Measurements from ENCODE around the gene CCDC82. TPM values are rescaled to one million over a fixed set of nuclear protein-coding genes. Genes with fewer than 3 reads are reported as not detected.

The CCDC82 gene
- total RNA-seq, result 4.1 and 6.2 TPM in 2 replicates

GRCh38 chr11:96389720-96390487 lies at the start of gene CCDC82, which contains the start of gene JRKL:
Gene CCDC82 (minus strand): TSS chr11:96389912. CDS start chr11:96384747, 5,165 bp downstream.
Gene JRKL (plus strand): TSS chr11:96390013. CDS start chr11:96390650, 637 bp downstream.

DNA sequence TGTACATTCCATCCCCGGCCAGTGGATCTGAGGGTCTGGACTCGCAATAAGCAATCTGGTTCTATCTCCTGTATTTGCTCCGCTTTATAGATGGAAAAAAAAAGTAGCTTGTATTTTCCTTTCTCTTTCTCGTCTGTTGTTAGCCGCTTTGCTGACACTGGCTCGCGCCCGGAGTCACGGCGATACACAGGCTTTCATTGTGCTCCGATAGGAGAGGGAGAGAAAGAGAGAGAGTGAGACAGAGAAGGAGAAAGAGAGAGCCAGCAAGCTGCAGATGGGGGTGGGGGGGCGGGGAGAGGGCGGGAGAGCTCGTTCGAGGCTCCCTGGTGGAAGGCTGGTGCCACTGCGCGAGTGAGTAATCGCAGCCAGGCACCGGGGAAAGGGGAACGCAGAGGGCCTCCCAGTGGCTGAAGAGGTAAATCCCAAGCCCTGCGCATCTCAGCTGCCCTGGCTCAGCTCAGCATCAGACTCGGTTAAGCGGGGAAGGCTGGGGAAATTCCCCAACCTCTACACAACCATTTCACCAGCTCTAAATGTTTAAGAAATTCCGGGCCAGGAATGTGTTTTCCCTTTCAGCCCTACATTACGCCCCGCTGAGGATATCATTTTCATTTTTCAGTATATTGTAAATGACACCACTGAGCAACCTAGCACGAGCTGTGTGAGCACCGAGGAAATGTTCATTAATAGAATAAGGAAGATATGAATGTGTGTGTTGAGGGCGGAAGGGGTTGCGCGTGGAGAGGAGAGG lies 46.6 kb downstream of the CCDC82 start, which contains the start of gene MAML2:
MAML2 (minus strand) TSS at position 235 of the 751 bp plus-strand sequence. CDS start 1,300 bp downstream, outside the sequence.

Other genes starting within 250 kb of the CCDC82 start
- 10.3 and 16.7 TPM in 2 replicates for gene MAML2, start 46.7 kb downstream of the CCDC82 start, total RNA-seq
- gene JRKL, start 101 bp upstream of the CCDC82 start, total RNA-seq, result 3.5 and 3.6 TPM in 2 replicates

Data from mesangial cell (primary cell).